RWPE1 (cell line): ENCODE measurements around the gene DPH5.
A peak's percentile ranks its signal among the peaks of the same experiment; 100 is the strongest.

Experiments
- CTCF ChIA-PET: fragments of 350-600 bp; sonication (Branson Sonifier 250); formaldehyde crosslinking; extraction: SDS; loops from one replicate; lab custom pipeline; 2021; lab: Yijun Ruan, JAX
- POLR2A ChIA-PET: fragments of 400-600 bp; formaldehyde crosslinking; extraction: SDS; loops from one replicate; lab custom pipeline; 2020; ENCODE audit warnings: antibody characterized with exemption; ENCODE audit not compliant: low non-redundant PET; lab: Yijun Ruan, JAX
- DNase-seq: peaks from one replicate; pipeline ENCODE4 v3.0.0; 2012; ENCODE audit warnings: low spot score
- H3K27ac ChIP-seq: fragments of 450-650 bp; 2 replicates; pipeline ENCODE4 v1.5.1; 2017
- CTCF ChIP-seq: fragments of 450-650 bp; conservative IDR thresholded peaks from 2 replicates; pipeline ENCODE4 v1.5.1; 2017; ENCODE audit warnings: low read depth, mild to moderate bottlenecking

Gene DPH5

GRCh38 chr1:101028466-101028865 lies 2.9 kb upstream of the DPH5 start:
- ChIA-PET POLR2A (no interaction called here), CTCF (no interaction called here)

GRCh38 chr1:101027194-101027772 lies 1.7 kb upstream of the DPH5 start:
- no peak for TF ChIP-seq CTCF
- DNase-seq, result no peak
- CTCF ChIA-PET, result interaction anchor here (1.0 kb wide), 1 partner anchor 211 kb away, joined by 3 read pairs; no protein-coding TSS in a partner anchor
- H3K27ac ChIP-seq, result no peak overlapping the region
- POLR2A ChIA-PET, result no interaction called here

More at GRCh38 chr1:101028466-101028865, 2.9 kb upstream of the DPH5 start:
- H3K27ac ChIP-seq, result no peak overlapping the region
- no peak for DNase-seq
- TF ChIP-seq CTCF, result no peak

- CTCF ChIA-PET, result interaction anchor here (0.6 kb wide), 1 partner anchor 262 kb away, joined by 3 read pairs; no protein-coding TSS in a partner anchor
- DNase-seq, result no peak
- H3K27ac ChIP-seq, result peak overlapping the region; percentile 78; the same call in 1 of the 2 replicates
- TF ChIP-seq CTCF, result no peak
- POLR2A ChIA-PET, result interaction anchor here (0.5 kb wide), 1 partner anchor 198 kb away, joined by 3 read pairs; no protein-coding TSS in a partner anchor
Measured at GRCh38 chr1:101026430-101026788, 825 bp upstream of the DPH5 start.

- CTCF ChIA-PET, result interaction anchor here (0.5 to 1.4 kb wide), 3 partner anchors 9 to 213 kb away, joined by 3 read pairs; no protein-coding TSS in a partner anchor
- TF ChIP-seq CTCF, result no peak
Measured at GRCh38 chr1:101025283-101025656, 314 bp downstream of the DPH5 start.

GRCh38 chr1:101022294-101022693 lies 3.3 kb downstream of the DPH5 start:
- H3K27ac ChIP-seq, result no peak overlapping the region
- ChIA-PET CTCF (interaction anchor here (0.8 kb wide), 1 partner anchor 217 kb away, joined by 3 read pairs; no protein-coding TSS in a partner anchor), POLR2A (no interaction called here)
- TF ChIP-seq CTCF, result no peak
- no peak for DNase-seq

More at GRCh38 chr1:101025283-101025656, 314 bp downstream of the DPH5 start:
- H3K27ac ChIP-seq, result peak overlapping the region; percentile 78
- DNase-seq, result no peak
- POLR2A ChIA-PET, result no interaction called here

GRCh38 chr1:101017448-101017847 lies 8.1 kb downstream of the DPH5 start:
- no peak overlapping the region for H3K27ac ChIP-seq
- no peak for DNase-seq
- ChIA-PET POLR2A (no interaction called here), CTCF (no interaction called here)
- no peak for TF ChIP-seq CTCF
